GM12874 (cell line): ENCODE results near the gene BTG2.

Experiments
- TF ChIP-seq, protein P1 (sequence below): IDR thresholded peaks from 2 replicates; pipeline ENCODE4 v1.5.1; 2011; ENCODE audit warnings: low read depth, mild to moderate bottlenecking, control low read depth, low read length, moderate library complexity; ENCODE audit not compliant: insufficient read depth

The BTG2 gene

DNA sequence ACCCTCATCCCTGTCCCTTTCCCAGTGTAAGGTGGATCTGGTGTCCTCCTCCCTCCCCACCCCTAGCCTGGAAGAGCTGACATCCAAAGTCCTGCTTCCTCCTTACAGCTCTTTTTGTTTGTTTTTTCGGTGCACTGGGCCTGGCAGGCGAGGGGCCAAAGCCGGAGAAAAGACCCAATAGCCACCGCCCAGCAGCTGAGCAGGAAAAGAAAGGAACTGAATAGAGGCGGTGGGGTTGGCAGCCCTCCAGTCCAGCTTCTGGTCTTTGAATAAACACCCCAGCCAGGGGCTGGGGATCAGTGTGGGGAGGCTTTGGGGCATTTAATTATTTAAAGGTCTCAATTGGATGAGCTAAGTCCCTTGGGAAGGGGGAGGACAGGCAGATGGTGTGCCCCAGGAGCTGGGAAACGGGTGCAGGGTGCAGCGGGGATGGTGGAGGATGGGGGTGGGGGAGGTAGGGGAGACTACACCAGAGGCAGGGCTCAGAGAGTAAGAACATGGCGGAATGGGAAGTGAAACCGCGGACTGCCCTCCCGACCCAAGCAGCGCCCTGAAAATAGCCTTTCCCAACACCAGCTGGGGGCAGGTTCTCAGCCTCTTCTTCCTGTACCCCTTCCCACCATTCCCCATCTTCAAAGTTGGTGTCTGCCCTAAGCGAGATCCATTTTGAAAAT, 20.2 kb downstream of the BTG2 start:
- TF ChIP-seq, protein P1, sequence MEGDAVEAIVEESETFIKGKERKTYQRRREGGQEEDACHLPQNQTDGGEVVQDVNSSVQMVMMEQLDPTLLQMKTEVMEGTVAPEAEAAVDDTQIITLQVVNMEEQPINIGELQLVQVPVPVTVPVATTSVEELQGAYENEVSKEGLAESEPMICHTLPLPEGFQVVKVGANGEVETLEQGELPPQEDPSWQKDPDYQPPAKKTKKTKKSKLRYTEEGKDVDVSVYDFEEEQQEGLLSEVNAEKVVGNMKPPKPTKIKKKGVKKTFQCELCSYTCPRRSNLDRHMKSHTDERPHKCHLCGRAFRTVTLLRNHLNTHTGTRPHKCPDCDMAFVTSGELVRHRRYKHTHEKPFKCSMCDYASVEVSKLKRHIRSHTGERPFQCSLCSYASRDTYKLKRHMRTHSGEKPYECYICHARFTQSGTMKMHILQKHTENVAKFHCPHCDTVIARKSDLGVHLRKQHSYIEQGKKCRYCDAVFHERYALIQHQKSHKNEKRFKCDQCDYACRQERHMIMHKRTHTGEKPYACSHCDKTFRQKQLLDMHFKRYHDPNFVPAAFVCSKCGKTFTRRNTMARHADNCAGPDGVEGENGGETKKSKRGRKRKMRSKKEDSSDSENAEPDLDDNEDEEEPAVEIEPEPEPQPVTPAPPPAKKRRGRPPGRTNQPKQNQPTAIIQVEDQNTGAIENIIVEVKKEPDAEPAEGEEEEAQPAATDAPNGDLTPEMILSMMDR: no peak

DNA sequence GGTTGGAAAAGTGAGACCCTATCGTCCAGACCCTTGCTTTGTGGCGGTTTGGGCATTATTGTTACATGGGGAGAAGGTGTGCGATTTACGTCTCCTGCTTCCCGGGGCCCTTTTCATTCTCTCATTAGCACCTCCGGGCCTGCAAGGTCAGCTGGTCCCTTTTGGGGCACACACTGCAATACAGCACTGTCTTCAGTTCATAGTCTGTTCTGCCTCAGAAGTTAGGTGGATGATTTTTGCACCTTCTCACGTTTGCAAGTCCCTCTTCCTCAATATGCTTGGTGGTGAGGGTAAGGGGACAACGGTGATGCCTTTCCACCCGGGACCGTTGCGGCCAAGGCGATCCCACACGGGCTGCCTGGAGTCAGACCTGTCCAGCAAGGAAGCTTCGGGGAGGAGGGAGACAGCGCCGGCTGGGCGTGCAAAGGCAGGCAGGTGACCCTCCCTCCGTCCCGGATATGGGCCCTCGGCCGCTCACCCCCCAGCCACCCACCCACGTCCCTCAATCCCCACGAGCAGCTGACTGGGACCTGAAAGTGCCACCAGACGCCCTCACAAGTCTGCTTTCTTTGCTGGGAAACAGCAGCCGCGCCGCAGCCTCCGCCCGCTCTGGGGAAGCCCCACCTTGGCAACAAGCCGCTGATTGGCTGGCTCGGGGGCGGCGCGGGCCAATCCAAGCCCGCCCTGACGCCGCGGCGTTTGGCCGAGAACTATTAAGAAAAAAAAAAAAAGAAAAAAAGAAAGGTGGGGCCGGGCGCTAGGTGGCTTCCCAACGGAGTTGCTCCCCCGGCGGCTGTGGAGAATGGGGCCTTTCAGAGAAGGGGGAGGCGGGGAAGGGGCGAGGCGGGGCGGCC, 21.7 kb downstream of the BTG2 start:
- TF ChIP-seq, protein P1: no peak

DNA sequence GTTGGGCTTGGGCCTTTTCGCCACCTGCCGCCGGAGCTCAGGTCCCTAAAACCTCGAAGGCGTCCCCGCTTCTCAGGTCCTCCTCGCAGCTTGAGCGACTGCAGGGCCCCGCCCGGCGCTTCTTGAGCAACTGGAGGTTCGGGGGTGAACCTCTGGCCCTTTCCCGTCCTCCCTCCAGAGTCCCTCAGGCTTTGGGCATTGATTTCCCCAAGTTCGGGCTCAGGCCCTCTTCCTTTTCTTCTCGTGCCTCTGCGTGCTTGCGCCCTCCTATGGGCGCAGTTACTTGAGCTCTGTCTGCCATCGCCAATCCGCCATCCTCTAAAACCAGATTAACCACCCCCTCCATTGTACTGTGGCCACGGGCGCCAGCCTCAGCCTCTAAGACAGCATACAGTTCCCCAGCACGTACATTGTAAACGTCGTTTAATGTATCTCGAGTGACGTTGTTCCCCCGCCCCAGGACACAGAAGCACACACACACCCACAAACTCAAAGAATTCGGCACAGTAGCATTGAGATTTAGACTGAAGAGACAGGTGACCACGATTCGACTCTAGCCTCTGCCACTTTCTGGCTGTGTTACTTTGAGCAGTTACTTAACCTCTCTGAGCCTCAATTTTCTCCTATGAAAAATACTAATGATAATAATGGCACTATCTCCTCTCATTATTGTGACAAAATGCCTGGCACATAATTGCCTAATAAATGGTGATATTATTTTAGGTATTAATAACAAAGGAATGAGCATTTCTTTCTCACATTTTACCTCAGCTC, 22.6 kb downstream of the BTG2 start:
- TF ChIP-seq, protein P1: peak; percentile 40; the same call in 1 of the 2 replicates

DNA sequence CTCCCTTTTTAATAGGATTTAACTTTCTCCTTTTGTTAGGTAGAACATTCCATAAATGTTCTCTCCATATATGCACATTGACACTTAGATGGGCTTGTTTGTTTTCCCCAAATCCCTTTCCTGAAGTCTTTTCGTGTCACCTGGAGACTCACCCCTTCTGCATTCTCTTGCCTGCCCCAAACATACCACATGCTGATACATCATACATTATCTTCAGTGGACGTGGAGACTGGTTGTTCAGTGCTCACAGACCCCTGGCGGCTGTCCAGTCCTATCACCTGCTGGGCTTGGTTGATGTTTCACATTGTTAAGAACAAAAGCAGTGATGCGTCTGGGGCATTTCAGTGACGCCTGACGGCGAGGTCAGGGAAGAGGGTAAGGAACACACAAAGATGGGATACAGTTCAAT, 23.4 kb downstream of the BTG2 start:
- TF ChIP-seq, protein P1: no peak

DNA sequence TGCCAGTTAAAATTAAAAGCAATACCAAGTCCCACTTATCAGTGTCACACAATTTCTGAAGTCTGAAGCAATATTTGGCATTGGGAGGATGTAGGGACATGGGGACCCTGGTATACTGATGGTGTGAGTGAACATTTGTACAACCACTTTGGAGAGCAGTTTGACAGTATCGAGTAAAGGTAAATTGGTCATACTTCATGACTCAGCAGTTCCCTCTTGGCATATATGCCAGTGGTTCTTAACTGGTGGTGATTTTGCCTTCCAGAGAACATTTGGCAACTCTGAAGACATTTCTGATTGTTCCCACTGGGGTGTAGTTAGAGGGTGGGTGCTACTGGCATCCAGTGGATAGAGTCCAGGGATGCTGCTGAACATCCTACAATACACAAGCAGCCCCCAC, 25.9 kb downstream of the BTG2 start:
- TF ChIP-seq, protein P1: no peak

DNA sequence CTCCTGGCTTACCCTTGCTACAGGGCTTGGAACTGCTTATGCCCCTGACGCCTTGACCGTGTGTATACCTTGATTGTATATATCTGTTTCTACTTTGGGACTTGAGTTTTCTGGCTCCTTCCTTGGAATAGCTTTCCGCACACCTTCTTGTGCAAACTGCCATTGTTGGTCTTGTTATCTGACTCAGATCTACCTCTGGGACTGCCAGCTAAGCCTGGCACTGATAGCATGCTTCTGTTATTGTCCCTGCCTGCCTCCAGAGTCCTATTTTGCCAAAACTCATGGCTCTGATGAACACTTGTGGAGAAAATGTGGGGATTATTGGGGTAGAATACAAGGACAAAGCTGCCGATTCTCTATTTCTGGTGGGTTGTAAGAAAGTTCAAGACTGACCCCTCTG, 30.2 kb downstream of the BTG2 start:
- TF ChIP-seq, protein P1: no peak

DNA sequence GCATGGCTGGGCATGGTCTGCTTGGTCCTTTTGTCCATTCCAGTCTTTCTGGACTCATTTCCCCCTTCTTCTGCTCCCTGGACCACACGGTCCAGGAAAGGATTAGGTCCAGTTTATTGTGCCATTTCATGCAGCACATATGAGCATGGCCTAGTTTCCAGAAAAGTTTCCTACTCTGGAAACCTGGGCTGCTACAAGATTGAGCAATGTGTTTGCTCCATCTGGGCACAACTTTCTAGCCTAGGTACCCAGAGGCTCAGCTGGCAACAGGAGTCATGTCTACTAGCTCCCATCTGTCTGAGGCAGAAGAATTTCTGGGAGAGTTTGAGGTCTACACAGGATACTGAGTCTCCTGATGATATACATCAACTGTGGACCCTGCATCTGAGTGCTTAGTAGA, 30.8 kb downstream of the BTG2 start:
- TF ChIP-seq, protein P1: no peak
